HK-2 (cell line): ENCODE data around the gene MARCHF9.

Experiments used
- DNase-seq: peaks from one replicate; pipeline ENCODE4 v3.0.0-alpha.2; 2018; ENCODE audit not compliant: unreplicated experiment

Gene MARCHF9

DNA sequence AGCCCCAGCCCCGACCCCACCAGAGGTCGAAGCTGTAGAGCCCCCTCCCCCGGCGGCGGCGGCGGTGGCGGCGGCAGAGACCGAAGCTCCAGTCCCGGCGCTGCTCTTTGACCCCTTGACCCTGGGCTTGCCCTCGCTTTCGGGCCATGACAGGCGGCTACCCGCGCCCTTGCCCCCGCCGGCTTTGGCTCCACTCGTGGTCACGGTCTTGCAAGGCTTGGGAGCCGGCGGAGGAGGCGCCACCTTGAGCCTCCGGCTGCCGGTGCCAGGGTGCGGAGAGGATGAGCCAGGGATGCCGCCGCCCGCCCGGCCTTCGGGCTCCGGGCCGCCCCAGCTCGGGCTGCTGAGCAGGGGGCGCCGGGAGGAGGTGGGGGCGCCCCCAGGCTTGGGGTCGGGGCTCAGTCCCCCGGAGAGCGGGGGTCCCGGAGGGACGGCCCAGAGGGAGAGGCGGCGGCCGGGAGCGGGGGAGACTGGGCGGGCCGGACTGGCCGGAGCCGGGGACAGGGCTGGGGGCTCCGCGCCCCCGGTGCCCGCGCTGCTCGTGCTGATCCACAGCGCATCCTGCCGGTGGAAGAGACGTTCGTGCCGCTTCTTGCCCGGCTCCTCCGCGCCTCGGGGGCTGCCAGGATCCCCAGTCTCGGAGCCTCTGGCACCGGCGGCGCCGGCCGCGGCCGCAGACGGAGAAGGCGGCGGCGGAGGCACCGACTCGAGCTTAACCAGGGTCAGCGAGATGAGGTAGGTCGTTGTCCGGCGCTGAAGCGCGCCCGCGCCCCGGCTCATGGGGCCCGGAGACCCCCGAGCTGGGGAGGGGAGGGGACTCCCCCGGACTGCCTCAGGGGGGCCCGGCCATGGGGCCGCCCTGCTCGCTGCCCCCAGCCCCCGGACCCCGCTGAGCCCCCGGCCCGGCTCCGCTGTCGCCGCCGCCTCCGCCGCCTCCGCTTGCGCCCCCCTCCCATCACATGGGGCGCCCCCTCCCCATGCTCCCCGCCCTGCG is 17.1 kb upstream of the MARCHF9 start:
- no peak for DNase-seq

DNA sequence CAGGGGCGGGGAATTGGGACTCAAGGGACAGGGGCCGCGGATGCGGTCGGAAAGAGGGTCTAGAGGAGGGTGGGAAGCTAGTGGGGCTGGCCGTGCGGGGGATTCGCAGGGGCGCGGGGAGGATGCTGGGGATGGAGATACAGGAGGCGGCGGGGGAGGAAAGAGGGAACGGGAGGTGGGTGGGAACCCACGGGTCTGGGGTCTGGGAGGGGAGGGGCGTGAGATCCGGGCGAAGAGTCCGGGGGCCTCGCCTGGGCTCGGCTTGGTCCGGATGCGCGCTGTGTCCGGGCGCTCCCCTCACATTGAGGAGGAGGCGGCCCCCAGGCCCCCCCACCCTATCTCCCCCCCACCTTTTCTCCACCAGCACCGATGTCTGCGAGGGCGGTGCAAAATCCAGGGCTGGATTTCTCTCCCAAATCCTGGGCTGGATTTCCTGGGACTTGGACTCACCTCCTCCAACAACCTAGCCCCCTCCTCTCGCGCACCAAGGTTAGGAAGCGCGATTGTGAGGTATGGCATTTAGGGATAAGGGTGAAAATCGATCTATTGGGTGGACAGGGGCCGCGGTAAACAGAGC is 16.2 kb upstream of the MARCHF9 start, which contains the start of gene AGAP2:
AGAP2 (minus strand) TSS at position 82 of the 577 bp plus-strand sequence. CDS start 496 bp downstream, outside the sequence.
- no peak for DNase-seq

- no peak for DNase-seq
Measured at GRCh38 chr12:57739387-57739786, 15.5 kb upstream of the MARCHF9 start.

DNA sequence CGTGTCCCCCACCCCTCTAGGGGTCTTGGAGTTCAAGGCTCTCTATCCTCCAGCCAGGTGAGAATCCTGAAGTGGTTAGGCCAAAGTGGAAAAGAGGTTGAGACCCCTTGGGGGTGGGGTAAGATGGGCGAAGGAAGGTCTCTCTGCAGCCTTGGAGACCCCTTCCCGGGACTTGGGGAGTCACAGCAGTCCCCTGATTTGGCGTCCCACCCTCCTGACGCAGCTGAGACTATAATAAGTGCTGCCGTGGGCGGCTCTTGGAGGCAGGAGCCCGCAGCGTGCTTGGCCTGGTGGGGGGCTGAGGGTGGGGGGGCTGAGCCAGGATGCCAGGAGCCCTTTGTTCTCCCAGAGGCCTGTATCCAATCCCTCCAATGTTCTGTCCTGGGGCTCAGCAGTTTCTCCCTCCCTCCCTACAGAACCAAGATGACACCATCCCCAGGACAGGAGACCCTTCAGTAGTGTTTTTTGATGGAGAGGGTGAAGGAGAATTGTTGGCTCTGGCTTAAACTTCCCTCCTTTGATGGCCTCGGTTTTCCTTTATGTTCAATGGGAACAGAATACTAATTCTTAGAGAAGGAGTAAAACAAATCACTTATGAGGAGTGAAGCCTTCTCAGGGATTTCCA is 14.9 kb upstream of the MARCHF9 start:
- no peak for DNase-seq

GRCh38 chr12:57740656-57741412 is 14.1 kb upstream of the MARCHF9 start:
- no peak for DNase-seq

DNA sequence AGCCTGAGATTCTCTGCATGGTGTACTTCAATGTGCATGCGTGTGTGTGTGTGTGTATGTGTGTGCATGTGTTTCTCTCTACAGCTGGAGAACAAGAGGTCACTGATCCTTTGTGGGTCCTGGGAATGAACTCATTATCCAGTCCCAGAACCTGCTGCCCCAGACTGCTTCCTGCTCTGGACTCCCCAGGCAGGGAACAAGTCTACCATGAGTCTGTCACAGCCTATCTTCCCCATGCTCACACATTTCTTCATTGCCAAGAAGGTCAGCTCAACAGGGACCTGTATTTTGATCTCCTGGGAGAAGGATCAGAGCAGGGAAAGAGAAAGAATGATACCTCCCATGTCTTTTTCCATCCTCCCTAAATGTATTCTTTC is 13.5 kb upstream of the MARCHF9 start:
- no peak for DNase-seq

- DNase-seq: no peak
Measured at GRCh38 chr12:57741844-57742738, 12.8 kb upstream of the MARCHF9 start.

DNA sequence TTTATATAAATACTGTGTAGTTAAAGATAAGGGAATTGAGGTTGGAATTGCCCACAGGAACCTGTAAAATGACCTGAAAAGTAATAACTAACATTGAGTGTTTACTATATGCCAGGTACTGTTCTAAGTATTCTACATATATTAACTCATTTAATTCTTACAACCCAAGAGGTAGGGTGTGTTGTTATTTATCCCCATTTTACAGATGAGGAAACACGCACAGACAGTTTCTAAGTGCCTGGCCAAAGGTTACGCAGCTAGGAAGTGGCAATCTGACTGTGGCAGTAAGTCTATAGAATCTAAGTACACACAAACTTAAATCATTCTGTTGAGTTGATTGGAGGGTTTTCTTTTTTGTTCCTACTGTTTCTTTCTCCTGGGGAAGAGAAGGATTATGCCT is 11.1 kb upstream of the MARCHF9 start:
- no peak for DNase-seq

DNA sequence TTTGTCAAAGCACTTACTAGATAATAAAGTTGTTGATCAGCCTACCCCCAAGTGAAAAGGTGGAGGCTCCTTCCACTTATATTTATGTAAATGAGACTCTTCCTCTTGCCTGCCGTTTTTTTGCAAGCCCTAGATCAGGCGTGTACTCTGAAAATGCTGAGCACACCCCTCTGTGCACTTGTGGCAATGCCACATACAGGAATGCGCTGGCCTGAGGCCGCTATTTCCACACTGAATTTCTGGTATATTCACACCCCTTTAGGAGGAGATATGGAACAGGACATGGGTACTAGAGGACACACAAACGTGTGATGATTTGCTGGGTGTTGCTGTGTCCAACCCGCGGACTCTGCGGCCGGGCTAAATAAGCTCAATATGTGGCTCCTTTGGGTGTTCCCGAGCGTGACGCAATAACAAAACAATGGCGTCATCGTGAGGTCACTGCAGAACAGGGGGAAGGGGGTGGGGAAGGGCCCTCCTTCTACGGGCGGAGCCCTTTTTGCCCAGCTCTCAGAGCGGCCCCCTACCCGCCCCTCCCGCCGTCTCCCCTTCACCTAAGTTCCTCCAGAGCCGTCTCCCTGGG is 10.6 kb upstream of the MARCHF9 start:
- peak; percentile 68 for DNase-seq

GRCh38 chr12:57744777-57745484 is 10.0 kb upstream of the MARCHF9 start, which contains the start of gene TSPAN31:
Gene TSPAN31 (plus strand): TSS chr12:57745039. CDS start chr12:57745155, 116 bp downstream.
- peak; percentile 95 for DNase-seq

- DNase-seq: no peak
Measured at GRCh38 chr12:57745485-57745881, 9.4 kb upstream of the MARCHF9 start.

DNA sequence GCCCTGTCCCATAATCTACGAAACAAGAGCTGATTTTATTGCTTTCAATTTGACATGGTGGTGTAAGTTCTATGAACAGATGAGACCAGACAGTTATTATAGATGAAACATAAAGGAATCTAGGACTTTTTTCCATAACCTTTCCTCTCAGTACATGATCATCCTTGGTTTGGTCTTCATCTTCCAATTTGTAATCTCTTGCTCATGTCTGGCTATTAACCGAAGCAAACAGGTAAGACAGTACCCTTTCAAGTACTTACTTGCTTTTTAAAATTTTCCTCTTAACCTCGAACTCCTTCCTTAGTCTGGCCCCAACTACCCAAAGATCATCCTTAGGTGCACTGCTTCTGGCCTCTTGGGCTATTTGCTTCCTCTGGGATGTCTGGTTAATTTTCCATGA is 8.9 kb upstream of the MARCHF9 start:
- no peak for DNase-seq

- DNase-seq: no peak
Measured at GRCh38 chr12:57749061-57749460, 5.8 kb upstream of the MARCHF9 start.

DNA sequence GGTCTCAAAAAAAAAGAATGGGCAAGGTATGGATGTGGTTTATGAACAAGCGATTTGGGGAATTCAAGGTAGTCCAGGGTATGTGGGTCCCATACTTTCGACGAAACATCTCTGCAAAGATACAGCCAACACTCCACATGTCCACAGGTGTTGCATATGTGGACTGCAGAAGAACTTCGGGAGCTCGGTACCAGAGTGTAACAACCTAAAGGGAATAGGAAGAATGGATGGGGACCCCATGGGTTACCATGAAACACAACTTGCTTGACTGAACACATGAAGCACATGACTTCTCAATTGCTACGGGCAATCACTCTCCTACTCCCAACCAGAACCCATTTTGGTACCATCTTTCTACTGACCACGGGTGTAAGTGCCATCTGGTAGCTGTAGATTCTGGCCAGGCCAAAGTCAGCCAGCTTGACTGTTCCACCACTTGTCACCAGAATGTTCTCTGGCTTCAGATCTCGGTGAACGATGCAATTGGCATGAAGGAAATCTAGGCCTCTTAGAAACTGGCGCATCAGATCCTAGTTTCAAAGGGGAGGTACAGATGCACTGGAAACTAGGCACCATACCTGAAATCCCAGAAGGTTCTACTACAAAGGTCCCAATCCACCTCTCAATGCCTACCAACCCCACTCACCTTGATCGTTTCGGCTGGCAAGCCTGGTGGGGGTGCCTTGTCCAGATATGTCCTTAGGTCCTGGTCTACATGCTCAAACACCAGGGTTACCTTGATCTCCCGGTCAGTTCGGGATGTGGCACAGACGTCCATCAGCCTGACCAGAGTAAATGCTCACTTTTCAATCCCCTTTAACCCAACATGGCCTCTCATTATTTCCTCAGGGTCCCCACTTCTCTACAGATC is 4.1 kb upstream of the MARCHF9 start:
- DNase-seq: no peak

- DNase-seq: no peak
Measured at GRCh38 chr12:57751432-57751787, 3.5 kb upstream of the MARCHF9 start.

- peak; percentile 99 for DNase-seq
Measured at GRCh38 chr12:57751788-57752667, 2.9 kb upstream of the MARCHF9 start, which contains the start of gene CDK4. Gene CDK4 (minus strand): TSS chr12:57752310. CDS start chr12:57751717, 593 bp downstream.

- no peak for DNase-seq
Measured at GRCh38 chr12:57752668-57753000, 2.3 kb upstream of the MARCHF9 start.
